DMS53 (cell line): Measurements from ENCODE around the gene NAALAD2.
"Not testable (repeated sequence)": the region's sequence is repeated elsewhere in the genome, so short reads cannot be mapped to it uniquely, and the experiment has no call there.

Source experiments
- DNase-seq: peaks from one replicate; lab custom pipeline; 2025; lab: John Stamatoyannopoulos, UW

NAALAD2 gene

GRCh38 chr11:90192869-90193582 is 58.6 kb downstream of the NAALAD2 start:
- DNase-seq, result no peak

GRCh38 chr11:90197377-90197776 is 62.9 kb downstream of the NAALAD2 start:
- no peak for DNase-seq

GRCh38 chr11:90202342-90202741 is 67.9 kb downstream of the NAALAD2 start:
- no peak for DNase-seq

GRCh38 chr11:90204407-90204806 is 69.9 kb downstream of the NAALAD2 start:
- no peak for DNase-seq

- peak; percentile 81 for DNase-seq
Measured at GRCh38 chr11:90204832-90205646, 70.6 kb downstream of the NAALAD2 start.

GRCh38 chr11:90207992-90208391 is 73.5 kb downstream of the NAALAD2 start:
- not testable (repeated sequence) for DNase-seq

- no peak for DNase-seq
Measured at GRCh38 chr11:90208857-90209256, 74.4 kb downstream of the NAALAD2 start.

- no peak for DNase-seq
Measured at GRCh38 chr11:90213322-90213721, 78.9 kb downstream of the NAALAD2 start.

- no peak for DNase-seq
Measured at GRCh38 chr11:90216611-90217010, 82.1 kb downstream of the NAALAD2 start.

GRCh38 chr11:90218606-90219005 is 84.1 kb downstream of the NAALAD2 start:
- DNase-seq, result peak; percentile 7

- DNase-seq, result no peak
Measured at GRCh38 chr11:90219438-90219837, 85.0 kb downstream of the NAALAD2 start.

GRCh38 chr11:90220391-90220790 is 85.9 kb downstream of the NAALAD2 start:
- no peak for DNase-seq

GRCh38 chr11:90221803-90222458 is 87.5 kb downstream of the NAALAD2 start:
- DNase-seq, result peak; percentile 46

GRCh38 chr11:90222459-90223247 is 88.2 kb downstream of the NAALAD2 start, which contains the start of gene CHORDC1:
CHORDC1 (minus strand) TSS chr11:90223049; CDS start chr11:90222954, 95 bp downstream.
- peak; percentile 95 for DNase-seq

GRCh38 chr11:90223248-90223585 is 88.8 kb downstream of the NAALAD2 start:
- DNase-seq, result no peak

- DNase-seq, result no peak
Measured at GRCh38 chr11:90228056-90228455, 93.6 kb downstream of the NAALAD2 start.

GRCh38 chr11:90229791-90230190 is 95.3 kb downstream of the NAALAD2 start:
- no peak for DNase-seq

- no peak for DNase-seq
Measured at GRCh38 chr11:90234977-90235376, 100.5 kb downstream of the NAALAD2 start.

- DNase-seq, result no peak
Measured at GRCh38 chr11:90235526-90235925, 101.1 kb downstream of the NAALAD2 start.

- no peak for DNase-seq
Measured at GRCh38 chr11:90237004-90237403, 102.5 kb downstream of the NAALAD2 start.

GRCh38 chr11:90239967-90240636 is 105.6 kb downstream of the NAALAD2 start:
- peak; percentile 63 for DNase-seq
